ENCODE results near the gene ST8SIA1.

- TF ChIP-seq CTCF (IDR thresholded peaks at IDR 0.05) (no peak), EZH2phosphoT487 (IDR thresholded peaks at IDR 0.05) (no peak), EZH2 (IDR thresholded peaks at IDR 0.05) (no peak)
Measured at GRCh38 chr12:22250762-22251161, 83.7 kb downstream of the ST8SIA1 start.

Measured in neural progenitor cell (in vitro differentiated cells).